OCI-LY3 (cell line): ENCODE measurements around the gene ATXN2.

ENCODE experiments used
- CTCF ChIP-seq: fragments of 200-600, 300-600 bp; sonication (generic); IDR thresholded peaks from 2 replicates; pipeline ENCODE4 v1.5.1; 2014; ENCODE audit warnings: antibody characterized with exemption, low read length, low read depth
- EZH2phosphoT487 ChIP-seq: fragments of 200-600 bp; shearing (Covaris generic); IDR thresholded peaks from 2 replicates; pipeline ENCODE4 v1.6.1; 2018; ENCODE audit warnings: antibody characterized with exemption, mixed run types, low read depth

- TF ChIP-seq CTCF (no peak), EZH2phosphoT487 (no peak)
These were observed 41.4 kb upstream of the ATXN2 start for GRCh38 chr12:111640506-111640905.
